ENCODE results near the gene WARS2.

DNA sequence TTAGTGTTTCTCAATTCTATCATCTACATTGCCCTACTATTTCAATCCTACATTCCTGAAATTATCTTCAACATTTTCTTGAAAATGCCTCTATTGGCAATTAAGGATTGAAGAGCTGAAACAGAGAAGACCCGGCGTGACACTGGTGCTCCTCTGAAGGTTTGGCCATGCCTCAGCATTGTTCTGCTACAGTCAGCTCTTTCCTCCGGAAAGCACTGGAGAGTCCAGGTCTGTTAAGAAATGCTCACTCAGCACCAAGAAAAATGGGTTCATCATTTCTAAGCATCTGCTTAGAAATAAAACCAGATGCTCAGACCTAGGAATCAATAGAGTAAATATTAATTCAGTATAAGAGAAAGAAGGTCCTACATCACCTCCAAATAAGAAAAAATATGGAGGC is 58.8 kb downstream of the WARS2 start:
- TF ChIP-seq CTCF (conservative IDR thresholded peaks at IDR 0.05; ENCODE audit: low read depth, low read length) (no peak), EZH2 (IDR thresholded peaks at IDR 0.05; ENCODE audit: borderline replicate concordance, low read depth, low read length, poor library complexity, severe bottlenecking) (no peak)
